NCI-H1105 treated with DMSO at 0.1 percent for 48 hours (cell line): ENCODE results near the gene ZNF775.

ENCODE experiments used
- DNase-seq: peaks from one replicate; lab custom pipeline; 2025; lab: John Stamatoyannopoulos, UW

The ZNF775 gene

DNA sequence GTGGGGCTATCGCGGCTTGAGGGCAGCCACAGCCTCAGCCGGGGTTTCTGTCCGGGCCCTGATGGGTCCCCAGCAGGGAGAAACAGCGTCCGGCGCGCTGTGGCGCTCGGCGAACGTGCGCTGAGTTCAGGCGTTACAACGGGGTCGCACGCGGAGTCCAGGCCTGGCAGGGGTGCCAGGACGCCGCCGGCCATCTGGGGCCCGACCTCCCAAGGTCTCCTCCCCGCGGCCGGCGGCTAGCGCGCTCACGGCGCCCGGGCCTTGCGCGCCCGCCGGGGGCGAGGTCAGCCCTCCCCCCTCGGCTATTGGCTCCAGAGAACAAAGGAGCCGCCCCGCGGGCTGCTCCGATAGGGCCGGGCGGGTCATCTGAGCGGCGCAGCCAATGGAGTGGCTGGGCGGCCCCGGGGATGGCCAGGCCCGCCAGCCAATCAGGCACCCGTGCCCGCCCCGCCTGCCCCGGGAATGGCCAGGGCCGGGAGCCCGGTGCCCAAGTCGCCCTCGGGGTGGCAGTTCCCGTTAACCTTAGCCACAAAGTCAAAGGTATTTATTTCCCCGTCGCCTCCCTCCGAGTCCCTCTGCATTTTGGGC, at the start of gene ZNF775:
TSS of gene ZNF775 (plus strand) at position 478 of the 588 bp plus-strand sequence. CDS start 9,141 bp downstream, outside the sequence.
- peak; percentile 96 for DNase-seq

- DNase-seq: no peak
Observed at GRCh38 chr7:150329331-150330120, 49.6 kb upstream of the ZNF775 start.

GRCh38 chr7:150330211-150330885, 48.8 kb upstream of the ZNF775 start:
- DNase-seq: no peak

DNA sequence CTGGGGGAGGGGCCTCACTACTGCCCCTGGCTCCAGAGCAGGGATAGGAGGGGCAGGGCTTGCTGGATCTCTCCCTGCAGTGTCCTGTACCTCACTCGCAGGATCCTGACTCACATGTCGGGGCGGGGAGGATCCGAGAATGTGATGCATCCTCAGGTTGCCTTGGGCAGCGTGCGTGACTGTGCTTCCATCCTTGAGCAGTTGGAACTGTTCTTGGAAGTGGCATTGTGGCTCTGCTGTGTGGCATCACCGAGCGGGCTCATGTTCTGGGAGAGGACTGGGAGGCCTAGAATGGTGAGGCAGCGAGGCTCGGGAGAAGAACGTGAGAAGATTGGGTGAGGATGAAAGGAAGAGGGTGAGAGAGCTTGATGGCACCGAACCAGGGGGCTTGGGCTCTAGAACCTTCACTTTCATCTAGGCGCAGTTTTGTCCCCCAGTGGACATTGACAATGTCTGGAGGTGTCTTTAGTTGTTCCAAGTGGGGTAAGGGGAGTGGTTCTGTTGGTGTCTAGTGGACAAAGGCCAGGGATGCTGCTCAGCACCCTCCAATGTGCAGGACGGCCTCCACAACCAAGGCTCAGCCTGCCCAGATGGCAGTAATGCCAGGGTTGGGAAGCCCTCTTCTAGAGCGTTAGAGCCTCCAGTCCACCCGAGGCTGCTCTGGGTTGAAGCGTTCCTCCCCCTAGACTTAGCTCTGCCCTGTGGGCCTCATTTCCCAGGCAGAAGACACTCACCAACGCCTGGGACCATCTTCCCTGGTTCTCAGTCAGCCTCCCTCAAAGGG, 46.1 kb upstream of the ZNF775 start:
- DNase-seq: no peak

DNA sequence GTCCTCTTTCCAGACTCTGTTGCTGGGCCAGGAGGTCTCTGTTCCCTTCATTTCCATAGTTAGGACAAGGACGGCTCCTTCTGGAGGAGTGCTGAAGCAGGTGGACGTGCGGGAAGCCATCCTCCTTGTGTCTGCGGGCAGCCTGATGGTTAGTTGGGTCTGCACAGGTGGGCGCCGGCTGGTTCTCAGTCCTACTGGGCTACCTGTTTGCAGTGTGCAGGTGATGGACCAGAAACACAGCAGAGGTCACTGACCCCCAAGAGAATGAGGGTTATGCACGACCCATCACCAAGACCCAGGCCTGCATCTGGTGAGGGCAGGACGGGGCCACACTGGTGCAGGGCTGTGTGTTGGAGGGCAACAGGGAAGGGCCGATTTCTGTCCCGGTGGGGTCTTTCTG, 45.5 kb upstream of the ZNF775 start:
- DNase-seq: no peak

GRCh38 chr7:150334108-150334507, 45.0 kb upstream of the ZNF775 start:
- DNase-seq: no peak

- no peak for DNase-seq
Observed at GRCh38 chr7:150335108-150335773, 43.9 kb upstream of the ZNF775 start.

- no peak for DNase-seq
Observed at GRCh38 chr7:150335774-150336112, 43.4 kb upstream of the ZNF775 start.

GRCh38 chr7:150336746-150337145, 42.4 kb upstream of the ZNF775 start:
- no peak for DNase-seq

- no peak for DNase-seq
Observed at GRCh38 chr7:150337179-150337578, 42.0 kb upstream of the ZNF775 start.

DNA sequence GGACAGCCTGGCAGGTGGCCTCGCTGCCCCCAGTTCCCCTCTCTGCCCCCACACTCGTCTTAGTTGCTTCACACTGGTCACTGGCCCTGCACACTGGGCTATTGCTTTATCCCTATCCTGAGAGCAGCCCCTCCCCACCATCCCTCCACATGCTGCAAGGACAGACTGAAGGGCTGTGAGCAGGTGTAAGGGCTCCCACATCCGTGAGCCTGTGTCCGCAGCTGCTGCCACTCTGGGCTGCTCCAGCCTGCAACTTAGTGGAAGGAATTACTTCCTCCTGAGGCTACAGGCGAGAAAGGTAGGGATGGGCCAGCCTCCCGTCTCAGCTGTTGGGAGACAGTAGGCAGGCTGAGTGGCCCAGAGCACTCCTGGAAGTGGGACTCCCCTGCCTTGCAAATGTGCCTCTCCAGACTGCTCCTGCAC, 41.5 kb upstream of the ZNF775 start:
- DNase-seq: no peak

DNA sequence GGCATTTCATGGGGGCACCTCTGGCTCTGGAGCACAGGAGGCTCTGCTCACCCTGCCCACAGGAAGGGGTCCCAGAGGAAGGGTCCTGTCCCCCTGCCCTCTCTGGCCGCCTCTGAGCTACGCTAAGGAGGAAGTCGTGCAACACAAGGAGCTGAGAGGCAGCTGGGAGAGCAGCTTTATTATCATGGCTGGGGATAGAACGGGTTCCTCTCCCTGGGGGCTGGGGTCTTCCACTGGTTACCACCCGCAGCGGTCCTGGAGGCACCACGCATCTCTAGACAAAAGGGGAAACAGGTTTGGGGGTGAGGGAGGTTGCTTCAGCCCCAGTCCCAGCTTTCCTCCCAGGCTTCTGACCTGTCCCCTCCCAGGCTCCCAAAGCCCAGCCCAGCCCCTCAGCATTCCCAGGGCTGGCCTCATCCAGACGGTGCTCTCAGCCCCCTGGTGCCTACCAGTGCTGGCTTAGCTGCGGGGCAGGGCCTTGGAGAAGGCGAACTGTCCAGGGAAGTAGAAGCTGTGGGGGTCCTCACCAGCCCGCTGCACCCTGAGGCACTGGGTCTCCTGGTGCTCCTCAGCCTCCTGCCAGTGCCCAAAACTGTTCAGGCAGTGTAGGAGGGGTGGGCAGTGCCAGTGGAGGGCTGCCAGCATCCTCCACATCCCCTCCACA, 40.8 kb upstream of the ZNF775 start:
- DNase-seq: no peak

DNA sequence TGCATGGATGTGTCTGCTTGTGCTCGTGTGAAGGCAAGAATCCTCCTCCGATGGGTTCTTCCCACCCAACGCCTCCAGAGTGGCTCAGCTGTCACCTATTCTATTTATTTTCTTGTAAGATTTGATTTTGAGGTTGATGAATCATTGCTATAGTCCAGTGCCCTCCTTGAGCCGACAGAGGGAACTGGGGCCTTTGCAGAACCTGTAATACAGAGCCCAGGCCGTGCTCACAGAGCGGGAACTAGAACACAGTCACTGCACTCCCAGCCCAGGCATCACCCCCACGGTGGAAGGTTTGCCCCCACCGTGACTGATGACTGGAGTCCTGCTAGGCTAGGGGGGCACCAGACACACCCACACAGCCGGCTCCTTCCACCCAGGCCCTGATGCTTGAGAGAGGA, 39.7 kb upstream of the ZNF775 start:
- DNase-seq: no peak

- no peak for DNase-seq
Observed at GRCh38 chr7:150340024-150340749, 38.9 kb upstream of the ZNF775 start.

DNA sequence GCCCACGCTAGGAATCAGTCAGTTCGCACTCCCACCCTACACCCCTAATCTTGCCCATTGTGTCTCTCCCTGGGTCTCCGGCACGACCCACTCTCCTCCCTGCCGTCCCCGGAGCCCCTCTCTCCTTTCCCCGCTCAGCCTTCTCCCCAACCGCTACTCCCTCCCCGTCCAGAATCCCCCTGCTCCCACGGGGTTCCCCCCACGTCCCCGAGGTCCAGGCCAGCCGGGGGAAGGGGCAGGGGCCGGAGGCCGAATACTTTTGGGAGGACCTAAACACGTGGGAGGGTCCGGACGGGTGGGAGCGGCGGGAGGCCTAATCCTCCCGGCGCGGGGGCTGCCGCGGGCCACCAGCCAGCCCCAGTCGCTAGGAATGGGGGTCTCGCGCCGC, 38.3 kb upstream of the ZNF775 start:
- no peak for DNase-seq

- DNase-seq: no peak
Observed at GRCh38 chr7:150341263-150342120, 37.6 kb upstream of the ZNF775 start, which contains the start of gene RARRES2. RARRES2 (minus strand) TSS chr7:150341629; CDS start chr7:150340609, 1,020 bp downstream.

DNA sequence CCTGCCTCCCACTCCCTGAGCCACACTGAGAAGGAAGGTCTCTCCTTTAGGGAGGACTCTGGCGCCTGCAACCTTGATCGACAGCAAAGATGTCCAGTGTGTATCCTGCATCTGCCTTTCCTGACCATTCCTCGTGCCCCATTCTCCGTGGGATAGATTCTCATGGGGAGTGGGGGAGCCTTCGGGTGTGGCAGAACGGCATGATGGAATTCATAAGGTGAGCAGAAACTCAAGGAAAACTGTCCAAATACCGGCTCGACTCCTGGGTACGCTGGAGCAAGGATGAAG, 37.1 kb upstream of the ZNF775 start:
- no peak for DNase-seq

DNA sequence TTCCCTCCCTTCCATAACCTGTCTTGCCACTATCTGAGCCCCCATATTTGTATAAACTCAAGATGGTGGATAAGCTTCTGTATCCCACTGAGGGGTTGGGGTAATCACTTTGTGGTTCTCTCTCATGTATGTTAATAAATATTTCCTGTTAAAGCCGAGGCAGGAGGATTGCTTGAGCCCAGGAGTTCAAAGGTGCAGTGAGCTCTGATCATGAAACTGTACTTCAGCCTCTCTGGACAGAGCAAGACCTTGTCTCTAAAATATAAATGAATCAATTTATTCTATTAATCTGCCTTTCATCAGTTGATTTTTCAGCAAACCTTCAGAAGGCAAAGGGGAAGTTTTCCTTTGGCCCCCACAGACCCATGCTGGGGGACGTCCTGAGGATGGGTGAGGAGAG, 35.9 kb upstream of the ZNF775 start:
- no peak for DNase-seq

GRCh38 chr7:150344299-150344698, 34.8 kb upstream of the ZNF775 start:
- no peak for DNase-seq

DNA sequence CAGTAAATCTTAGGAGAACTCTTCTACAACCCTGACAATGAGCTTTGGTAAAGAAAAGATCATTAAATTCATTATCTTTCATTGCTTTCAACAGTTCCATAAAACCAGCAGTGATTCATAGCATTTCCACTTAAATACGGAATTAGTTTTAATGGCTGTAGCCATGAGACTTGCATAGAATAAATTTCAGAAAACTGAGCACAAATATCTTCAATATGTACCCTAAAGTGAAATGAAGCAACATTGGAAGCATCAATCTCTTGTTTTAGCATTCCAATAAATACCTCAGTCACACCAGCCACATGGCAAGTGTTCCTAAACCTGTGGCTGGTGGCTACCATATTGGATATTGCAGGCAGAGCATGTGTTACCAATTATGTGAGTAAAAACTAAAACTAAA, 34.1 kb upstream of the ZNF775 start:
- DNase-seq: no peak
